A549 (cell line): ENCODE data around the gene LANCL2. TPM values are rescaled to one million over a fixed set of nuclear protein-coding genes. Genes with fewer than 3 reads are reported as not detected.

ENCODE experiments used
- ATAC-seq, 2 experiments: fragments of 200-7000 bp in 1 of 2; fragments of >200 bp in 1 of 2; cut with Nextera tagmentation in 1 of 2; cut with Tn5 transposase in 1 of 2; 3 replicates each; pipeline versions ENCODE4 v1.8.0 to v1.9.1; 2018 to 2020; ENCODE audit warnings: mild to moderate bottlenecking in 1 of 2, moderate library complexity in 1 of 2
- CTCF ChIA-PET: fragments of 300-600 bp; sonication (Branson Sonifier 250); formaldehyde crosslinking; extraction: SDS; loops from one replicate; lab custom pipeline; 2021; ENCODE audit warnings: antibody characterized with exemption, inconsistent platforms; lab: Yijun Ruan, JAX
- POLR2A ChIA-PET: fragments of 350-600 bp; formaldehyde crosslinking; extraction: SDS; loops from one replicate; lab custom pipeline; 2021; ENCODE audit warnings: antibody characterized with exemption, inconsistent platforms; lab: Yijun Ruan, JAX
- DNase-seq, 2 experiments: peaks; one replicate each; pipeline versions ENCODE4 v3.0.0 to v3.0.0-alpha.2; 2011 to 2016; ENCODE audit warnings: low read depth in 1 of 2, low spot score in 1 of 2
- FAIRE-seq: peaks from 2 replicates; lab custom pipeline; 2011; peaks lifted over from hg19 to GRCh38; lab: Jason Lieb, UNC
- H3K27ac ChIP-seq, 2 experiments: fragments of >200 bp; sonication (Bioruptor Twin); formaldehyde crosslinking; 3 replicates each; pipeline ENCODE4 v1.5.1; 2016 to 2017
- H3K4me1 ChIP-seq: fragments of >200 bp; sonication (Bioruptor Twin); formaldehyde crosslinking; 3 replicates; pipeline ENCODE4 v1.6.1; 2016
- H3K4me2 ChIP-seq: fragments of >200 bp; sonication (Bioruptor Twin); formaldehyde crosslinking; 3 replicates; pipeline ENCODE4 v1.6.1; 2016
- H3K4me3 ChIP-seq: fragments of >200 bp; sonication (Bioruptor Twin); formaldehyde crosslinking; 3 replicates; pipeline ENCODE4 v1.5.1; 2016
- H3K9me3 ChIP-seq: fragments of >200 bp; sonication (Bioruptor Twin); formaldehyde crosslinking; 3 replicates; pipeline ENCODE4 v1.6.1; 2016
- BCL3 ChIP-seq: fragments of >200 bp; sonication (Bioruptor Twin); formaldehyde crosslinking; IDR thresholded peaks from 3 replicates; pipeline ENCODE4 v1.6.1; 2016
- BHLHE40 ChIP-seq: IDR thresholded peaks from 2 replicates; pipeline ENCODE4 v1.6.1; 2012; ENCODE audit warnings: low read depth, low read length, inconsistent platforms
- CBX2 ChIP-seq: fragments of 200-600 bp; sonication (generic); IDR thresholded peaks from 2 replicates; pipeline ENCODE4 v1.6.1; 2016; ENCODE audit warnings: low read depth, mild to moderate bottlenecking, borderline replicate concordance
- CHD2 ChIP-seq: fragments of 150-350 bp; IDR thresholded peaks from 2 replicates; pipeline ENCODE4 v1.6.1; 2014; ENCODE audit warnings: low read length; ENCODE audit not compliant: partially characterized antibody
- E2F6 ChIP-seq: IDR thresholded peaks from 2 replicates; pipeline ENCODE4 v1.6.1; 2012; ENCODE audit warnings: low read depth, borderline replicate concordance
- EHMT2 ChIP-seq: fragments of 200-600 bp; sonication (generic); IDR thresholded peaks from 2 replicates; pipeline ENCODE4 v1.6.1; 2016; ENCODE audit warnings: antibody characterized with exemption, low read depth, mild to moderate bottlenecking, moderate library complexity
- ELK1 ChIP-seq: fragments of 150-350 bp; IDR thresholded peaks from 2 replicates; pipeline ENCODE4 v1.6.1; 2014; ENCODE audit warnings: low read depth, mild to moderate bottlenecking, low read length
- EP300 ChIP-seq, 2 experiments: fragments of >200 bp; sonication (Bioruptor Twin); formaldehyde crosslinking; IDR thresholded peaks; 2 replicates in 1 of 2; 3 replicates in 1 of 2; pipeline ENCODE4 v1.6.1; 2016 to 2017
- ESRRA ChIP-seq: fragments of 150-350 bp; IDR thresholded peaks from 2 replicates; pipeline ENCODE4 v1.6.1; 2014; ENCODE audit warnings: mild to moderate bottlenecking, low read length, borderline replicate concordance
- FOSB ChIP-seq: fragments of 250-450 bp; sonication (Bioruptor Pico); IDR thresholded peaks from 2 replicates; pipeline ENCODE4 v1.5.0; 2020; ENCODE audit warnings: mild to moderate bottlenecking, moderate library complexity
- FOXS1 ChIP-seq: fragments of 250-450 bp; sonication (Bioruptor Pico); IDR thresholded peaks from 2 replicates; pipeline ENCODE4 v1.5.0; 2020; ENCODE audit warnings: mild to moderate bottlenecking, moderate library complexity
- HES2 ChIP-seq: fragments of >200 bp; sonication (Bioruptor Twin); formaldehyde crosslinking; IDR thresholded peaks from 2 replicates; pipeline ENCODE4 v1.6.1; 2016
- HEYL ChIP-seq: fragments of 250-450 bp; sonication (Bioruptor Pico); IDR thresholded peaks from 2 replicates; pipeline ENCODE4 v1.8.0; 2021; ENCODE audit warnings: mild to moderate bottlenecking, moderate library complexity
- HOXA7 ChIP-seq: fragments of 250-450 bp; sonication (Bioruptor Pico); IDR thresholded peaks from 2 replicates; pipeline ENCODE4 v1.5.0; 2020; ENCODE audit warnings: mild to moderate bottlenecking, moderate library complexity
- JUNB ChIP-seq: fragments of >200 bp; sonication (Bioruptor Twin); formaldehyde crosslinking; IDR thresholded peaks from 2 replicates; pipeline ENCODE4 v1.6.1; 2016
- MAFK ChIP-seq: fragments of 450-650 bp; IDR thresholded peaks from 2 replicates; pipeline ENCODE4 v1.6.1; 2014; ENCODE audit not compliant: partially characterized antibody
- MAZ ChIP-seq: fragments of 150-350 bp; IDR thresholded peaks from 2 replicates; pipeline ENCODE4 v1.6.1; 2014; ENCODE audit warnings: antibody characterized with exemption, low read depth, low read length, borderline replicate concordance
- MYC ChIP-seq: IDR thresholded peaks from 2 replicates; pipeline ENCODE4 v1.6.1; 2012; ENCODE audit warnings: mild to moderate bottlenecking, inconsistent platforms, low read length, improper control_type of control experiment, borderline replicate concordance
- NR3C1 ChIP-seq: fragments of >200 bp; sonication (Bioruptor Twin); formaldehyde crosslinking; IDR thresholded peaks from 3 replicates; pipeline ENCODE4 v1.6.1; 2017
- POLR2A ChIP-seq: IDR thresholded peaks from 2 replicates; pipeline ENCODE4 v1.6.1; 2012; ENCODE audit warnings: mild to moderate bottlenecking, low read length
- POLR2AphosphoS2 ChIP-seq: conservative IDR thresholded peaks from 2 replicates; pipeline ENCODE4 v1.6.1; 2012; ENCODE audit warnings: low read length, improper control_type of control experiment, inconsistent platforms
- REST ChIP-seq: fragments of 200-600 bp; sonication (generic); IDR thresholded peaks from 2 replicates; pipeline ENCODE4 v1.6.1; 2016; ENCODE audit warnings: antibody characterized with exemption, mild to moderate bottlenecking, moderate library complexity
- RFX5 ChIP-seq: fragments of 450-650 bp; IDR thresholded peaks from 2 replicates; pipeline ENCODE4 v1.7.1; 2014; ENCODE audit warnings: antibody characterized with exemption, mild to moderate bottlenecking, moderate library complexity
- TP53 ChIP-seq: fragments of 250-450 bp; sonication (Bioruptor Pico); IDR thresholded peaks from 2 replicates; pipeline ENCODE4 v1.5.0; 2021; ENCODE audit warnings: mild to moderate bottlenecking, moderate library complexity
- ZNF302 ChIP-seq: fragments of 250-450 bp; sonication (Bioruptor Pico); IDR thresholded peaks from 2 replicates; pipeline ENCODE4 v1.9.0; 2021; ENCODE audit warnings: inconsistent platforms, mild to moderate bottlenecking, moderate library complexity
- WGBS: methylation state at CpG from one replicate; pipeline ENCODE4 v1.1.6; 2017; ENCODE audit errors: missing lambda C conversion rate; 5-methylcytosine and 5-hydroxymethylcytosine counted together
- polyA plus RNA-seq, 4 experiments: library from polyadenylated mRNA; depleted of rRNA in 3 of 4; stranded (reverse); fragments of >200 nt; fragmentation: RNase III in 1 of 4; extraction: RNeasy Plus Mini Kit Qiagen cat#74134 plus additional on column Dnase treatment in 1 of 4; gene quantifications; 2 replicates in 3 of 4; 3 replicates in 1 of 4; pipeline ENCODE4 v1.2.3, GENCODE V29; 2011 to 2017
- TF ChIP-seq, protein P1 (sequence below): fragments of >200 bp; sonication (Bioruptor Twin); formaldehyde crosslinking; IDR thresholded peaks from 3 replicates; pipeline ENCODE4 v1.5.1; 2016
- TF ChIP-seq, protein P2 (sequence below): fragments of 450-650 bp; IDR thresholded peaks from 2 replicates; pipeline ENCODE4 v1.6.1; 2014; ENCODE audit warnings: antibody characterized with exemption

Gene LANCL2
- polyA plus RNA-seq, 2 of the 4 experiments (the other 2 are of a cell fraction) = 8.0 to 12.4 TPM

DNA sequence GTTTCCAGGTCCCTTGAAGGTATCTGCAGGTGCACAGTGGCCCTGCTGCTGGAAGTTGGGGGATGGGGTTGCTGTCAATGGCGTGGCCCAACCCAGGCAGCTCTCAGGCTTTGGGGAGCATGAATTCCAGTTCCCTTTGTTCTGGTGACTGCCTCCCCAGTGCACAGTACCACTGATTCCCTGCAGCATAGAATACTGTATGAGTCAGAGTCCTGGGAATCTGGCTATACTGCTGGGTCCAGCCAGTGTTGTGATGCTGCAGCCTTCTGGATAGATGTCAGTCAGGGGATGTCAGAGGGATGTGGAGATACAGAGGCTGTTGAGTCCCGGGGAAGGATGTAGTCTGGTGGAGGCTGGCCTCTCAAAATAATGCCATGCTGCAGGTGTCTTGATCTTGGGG, 99.3 kb downstream of the LANCL2 start:
- Histone ChIP-seq H3K4me3 (no peak overlapping the region), H3K27ac (no peak overlapping the region), H3K4me2 (no peak overlapping the region), H3K4me1 (no peaks in the 10 kb centered on the region), H3K9me3 (peaks cover 44% of the 10 kb centered on the region)
- 91% methylated on average over 2 of the region's 2 CpGs for WGBS
- CTCF ChIA-PET = no interaction called here
- POLR2A ChIA-PET = no interaction called here
- no peak for FAIRE-seq
- no peak for ATAC-seq
- no peak for DNase-seq
- no peak for TF ChIP-seq REST
- no peak for TF ChIP-seq HOXA7 (CRISPR knock-in tag)
- no peak for TF ChIP-seq ZNF302 (CRISPR knock-in tag)
- no peak for TF ChIP-seq CBX2
- TF ChIP-seq MYC = no peak
- no peak for TF ChIP-seq HEYL (CRISPR knock-in tag)
- no peak for TF ChIP-seq E2F6
- TF ChIP-seq FOXS1 = no peak
- TF ChIP-seq ELK1 = no peak
- TF ChIP-seq, protein P1, sequence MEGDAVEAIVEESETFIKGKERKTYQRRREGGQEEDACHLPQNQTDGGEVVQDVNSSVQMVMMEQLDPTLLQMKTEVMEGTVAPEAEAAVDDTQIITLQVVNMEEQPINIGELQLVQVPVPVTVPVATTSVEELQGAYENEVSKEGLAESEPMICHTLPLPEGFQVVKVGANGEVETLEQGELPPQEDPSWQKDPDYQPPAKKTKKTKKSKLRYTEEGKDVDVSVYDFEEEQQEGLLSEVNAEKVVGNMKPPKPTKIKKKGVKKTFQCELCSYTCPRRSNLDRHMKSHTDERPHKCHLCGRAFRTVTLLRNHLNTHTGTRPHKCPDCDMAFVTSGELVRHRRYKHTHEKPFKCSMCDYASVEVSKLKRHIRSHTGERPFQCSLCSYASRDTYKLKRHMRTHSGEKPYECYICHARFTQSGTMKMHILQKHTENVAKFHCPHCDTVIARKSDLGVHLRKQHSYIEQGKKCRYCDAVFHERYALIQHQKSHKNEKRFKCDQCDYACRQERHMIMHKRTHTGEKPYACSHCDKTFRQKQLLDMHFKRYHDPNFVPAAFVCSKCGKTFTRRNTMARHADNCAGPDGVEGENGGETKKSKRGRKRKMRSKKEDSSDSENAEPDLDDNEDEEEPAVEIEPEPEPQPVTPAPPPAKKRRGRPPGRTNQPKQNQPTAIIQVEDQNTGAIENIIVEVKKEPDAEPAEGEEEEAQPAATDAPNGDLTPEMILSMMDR = no peak
- TF ChIP-seq FOSB (CRISPR knock-in tag) = no peak
- no peak for TF ChIP-seq POLR2AphosphoS2
- no peak for TF ChIP-seq POLR2A
- TF ChIP-seq CHD2 = no peak
- no peak for TF ChIP-seq NR3C1
- TF ChIP-seq MAFK = no peak
- no peak for TF ChIP-seq TP53 (CRISPR knock-in tag)

GRCh38 chr7:55465691-55466090, 100.6 kb downstream of the LANCL2 start:
- no peak for ATAC-seq
- Histone ChIP-seq H3K4me3 (no peak overlapping the region), H3K27ac (no peak overlapping the region), H3K9me3 (peaks cover 37% of the 10 kb centered on the region), H3K4me2 (no peak overlapping the region), H3K4me1 (no peaks in the 10 kb centered on the region)
- ChIA-PET POLR2A (no interaction called here), CTCF (no interaction called here)
- 87% methylated on average over 2 of the region's 2 CpGs for whole genome bisulfite sequencing
- FAIRE-seq = no peak
- no peak for DNase-seq
- TF ChIP-seq EHMT2 (no peak), RFX5 (no peak), FOXS1 (no peak), BHLHE40 (no peak), TP53 (CRISPR knock-in tag) (no peak), EP300 (IDR thresholded peaks at IDR 0.05) (no peak), HES2 (no peak), ZNF302 (CRISPR knock-in tag) (no peak), MAZ (no peak), JUNB (no peak), ESRRA (no peak), BCL3 (no peak)
- TF ChIP-seq, protein P1 = no peak
- TF ChIP-seq, protein P2, sequence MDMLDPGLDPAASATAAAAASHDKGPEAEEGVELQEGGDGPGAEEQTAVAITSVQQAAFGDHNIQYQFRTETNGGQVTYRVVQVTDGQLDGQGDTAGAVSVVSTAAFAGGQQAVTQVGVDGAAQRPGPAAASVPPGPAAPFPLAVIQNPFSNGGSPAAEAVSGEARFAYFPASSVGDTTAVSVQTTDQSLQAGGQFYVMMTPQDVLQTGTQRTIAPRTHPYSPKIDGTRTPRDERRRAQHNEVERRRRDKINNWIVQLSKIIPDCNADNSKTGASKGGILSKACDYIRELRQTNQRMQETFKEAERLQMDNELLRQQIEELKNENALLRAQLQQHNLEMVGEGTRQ = no peak
